Stimulated activated CD4-positive, alpha-beta T cell treated with anti-CD3 and anti-CD28 coated beads, Interleukin-4, amount 100 ng/mL, for 1 hour (primary cell): ENCODE measurements around the gene GLRX3.

Source experiments
- DNase-seq: peaks from one replicate; pipeline ENCODE4 v3.0.0-alpha.2; 2020

The GLRX3 gene

GRCh38 chr10:130138479-130138866, 2.3 kb downstream of the GLRX3 start:
- no peak for DNase-seq

GRCh38 chr10:130140425-130140824, 4.2 kb downstream of the GLRX3 start:
- no peak for DNase-seq

GRCh38 chr10:130141038-130141437, 4.8 kb downstream of the GLRX3 start:
- no peak for DNase-seq

GRCh38 chr10:130141460-130141859, 5.3 kb downstream of the GLRX3 start:
- DNase-seq, result no peak

GRCh38 chr10:130141878-130142277, 5.7 kb downstream of the GLRX3 start:
- DNase-seq, result no peak

- DNase-seq, result no peak
These were observed 9.9 kb downstream of the GLRX3 start for GRCh38 chr10:130146042-130146441.

- DNase-seq, result no peak
These were observed 23.1 kb downstream of the GLRX3 start for GRCh38 chr10:130159192-130159794.

- DNase-seq, result no peak
These were observed 24.6 kb downstream of the GLRX3 start for GRCh38 chr10:130160775-130161174.

GRCh38 chr10:130161331-130161730, 25.1 kb downstream of the GLRX3 start:
- no peak for DNase-seq

GRCh38 chr10:130167193-130167592, 31.0 kb downstream of the GLRX3 start:
- DNase-seq, result no peak

- no peak for DNase-seq
These were observed 31.5 kb downstream of the GLRX3 start for GRCh38 chr10:130167707-130168106.

GRCh38 chr10:130169136-130169859, 33.1 kb downstream of the GLRX3 start:
- no peak for DNase-seq

GRCh38 chr10:130171196-130171595, 35.0 kb downstream of the GLRX3 start:
- no peak for DNase-seq

- DNase-seq, result no peak
These were observed 38.1 kb downstream of the GLRX3 start for GRCh38 chr10:130174328-130174727.

GRCh38 chr10:130175074-130175473, 38.9 kb downstream of the GLRX3 start:
- DNase-seq, result no peak

- DNase-seq, result no peak
These were observed 41.1 kb downstream of the GLRX3 start for GRCh38 chr10:130177250-130177649.

GRCh38 chr10:130179640-130180039, 43.4 kb downstream of the GLRX3 start:
- DNase-seq, result no peak

GRCh38 chr10:130180416-130180815, 44.2 kb downstream of the GLRX3 start:
- DNase-seq, result no peak

- no peak for DNase-seq
These were observed 45.7 kb downstream of the GLRX3 start for GRCh38 chr10:130181858-130182257.

GRCh38 chr10:130185591-130185990, 49.4 kb downstream of the GLRX3 start:
- DNase-seq, result no peak

- no peak for DNase-seq
These were observed 52.3 kb downstream of the GLRX3 start for GRCh38 chr10:130188195-130189175.

- no peak for DNase-seq
These were observed 53.4 kb downstream of the GLRX3 start for GRCh38 chr10:130189608-130190054.

- peak; percentile 90 for DNase-seq
These were observed 54.0 kb downstream of the GLRX3 start for GRCh38 chr10:130190055-130190736.
